HepG2 (cell line): Measurements from ENCODE around the gene LIN7A. TPM values are rescaled to one million over a fixed set of nuclear protein-coding genes. Genes with fewer than 3 reads are reported as not detected.
A peak's percentile ranks its signal among the peaks of the same experiment; 100 is the strongest.

Experiments
- ATAC-seq: fragments of 200-7000 bp; cut with Tn5 transposase; 3 replicates; pipeline ENCODE4 v1.9.1; 2020; ENCODE audit warnings: mild to moderate bottlenecking, moderate library complexity
- BruUV-seq: library from RNA; stranded (reverse); fragments of 400-500 nt; replicated peaks from 2 replicates; lab custom pipeline; 2021; lab: Mats Ljungman, UMichigan
- CTCF ChIA-PET: fragments of 300-600 bp; formaldehyde crosslinking; extraction: SDS; loops from one replicate; lab custom pipeline; 2021; ENCODE audit warnings: low total read pairs, inconsistent platforms, low intra/inter-chr PET ratio; lab: Yijun Ruan, JAX
- POLR2A ChIA-PET: fragments of 350-600 bp; sonication (Branson Sonifier 250); formaldehyde crosslinking; loops from one replicate; lab custom pipeline; 2020; ENCODE audit warnings: antibody characterized with exemption, inconsistent platforms; lab: Yijun Ruan, JAX
- DNase-seq: peaks from one replicate; pipeline ENCODE4 v3.0.0-alpha.2; 2015; ENCODE audit warnings: low spot score
- FAIRE-seq: peaks from 3 replicates; lab custom pipeline; 2011; peaks lifted over from hg19 to GRCh38; lab: Jason Lieb, UNC
- H2AFZ ChIP-seq: one replicate; pipeline ENCODE4 v1.6.1; 2011; ENCODE audit warnings: low read length, inconsistent platforms
- H3K27ac ChIP-seq: fragments of 300-600 bp; 3 replicates; pipeline ENCODE4 v1.8.0; 2011; ENCODE audit warnings: mixed run types, mild to moderate bottlenecking, mixed read lengths, low read length, inconsistent platforms; ENCODE audit not compliant: insufficient read depth; ENCODE audit errors: extremely low read length
- H3K27me3 ChIP-seq, 2 experiments: fragments of 200-600 bp in 1 of 2; 2 replicates in 1 of 2; 3 replicates in 1 of 2; pipeline versions ENCODE4 v1.6.0 to v1.8.0; 2011; ENCODE audit warnings: low read length in 2 of 2, mild to moderate bottlenecking in 2 of 2, moderate library complexity in 2 of 2, inconsistent platforms in 1 of 2; ENCODE audit not compliant: insufficient read depth in 2 of 2, control insufficient read depth in 1 of 2
- H3K36me3 ChIP-seq, 2 experiments: fragments of 200-600 bp in 1 of 2; replicated peaks in 1 of 2; 2 replicates in 1 of 2; 3 replicates in 1 of 2; pipeline versions ENCODE4 v1.5.1 to v1.8.0; 2011; ENCODE audit warnings: low read length in 2 of 2, inconsistent platforms in 1 of 2; ENCODE audit not compliant: insufficient read depth in 2 of 2, control insufficient read depth in 1 of 2
- H3K4me1 ChIP-seq: 2 replicates; pipeline ENCODE4 v1.5.1; 2012; ENCODE audit warnings: low read length, inconsistent platforms; ENCODE audit not compliant: insufficient read depth
- H3K4me2 ChIP-seq: 2 replicates; pipeline ENCODE4 v1.6.0; 2011; ENCODE audit warnings: low read depth, low read length, inconsistent platforms
- H3K4me3 ChIP-seq, 3 experiments: fragments of 200-600 bp in 1 of 3; sonication (generic), shearing (Covaris generic) in 1 of 3; replicated peaks in 1 of 3; 2 replicates each; pipeline ENCODE4 v1.5.1; 2011 to 2016; ENCODE audit warnings: low read length in 3 of 3, inconsistent platforms in 2 of 3, low read depth in 2 of 3, mild to moderate bottlenecking in 2 of 3, control low read depth in 1 of 3, mixed read lengths in 1 of 3; ENCODE audit not compliant: insufficient read depth in 1 of 3
- H3K79me2 ChIP-seq: one replicate; pipeline ENCODE4 v1.6.1; 2011; ENCODE audit warnings: low read length, inconsistent platforms; ENCODE audit not compliant: insufficient read depth
- H3K9ac ChIP-seq: 2 replicates; pipeline ENCODE4 v1.6.0; 2011; ENCODE audit warnings: mild to moderate bottlenecking, low read depth, low read length, inconsistent platforms; ENCODE audit not compliant: insufficient read depth
- H3K9me3 ChIP-seq: 2 replicates; pipeline ENCODE4 v1.5.1; 2012; ENCODE audit warnings: mild to moderate bottlenecking, low read length
- H4K20me1 ChIP-seq: 2 replicates; pipeline ENCODE4 v1.6.0; 2011; ENCODE audit warnings: inconsistent platforms, mild to moderate bottlenecking, low read length, moderate library complexity; ENCODE audit not compliant: insufficient read depth
- HMGA1 ChIP-seq: sonication (generic); formaldehyde crosslinking; conservative IDR thresholded peaks from 2 replicates; pipeline ENCODE4 v1.4.0; 2020; ENCODE audit warnings: missing genetic modification reagents
- NFRKB ChIP-seq: fragments of 450-650 bp; IDR thresholded peaks from 2 replicates; pipeline ENCODE4 v1.6.1; 2017
- RXRB ChIP-seq: IDR thresholded peaks from 2 replicates; pipeline ENCODE4 v1.6.1; 2016; ENCODE audit warnings: borderline replicate concordance, missing genetic modification reagents, missing compliant biosample characterization
- SMAD3 ChIP-seq: sonication (generic); formaldehyde crosslinking; IDR thresholded peaks from 2 replicates; pipeline ENCODE4 v1.4.0; 2020; ENCODE audit warnings: missing genetic modification reagents
- SMARCC2 ChIP-seq: fragments of 450-650 bp; IDR thresholded peaks from 2 replicates; pipeline ENCODE4 v1.6.1; 2017; ENCODE audit warnings: antibody characterized with exemption, mild to moderate bottlenecking
- TEAD2 ChIP-seq: sonication (generic); formaldehyde crosslinking; IDR thresholded peaks from 2 replicates; pipeline ENCODE4 v1.9.0; 2021; ENCODE audit warnings: missing genetic modification reagents
- ZEB1 ChIP-seq: IDR thresholded peaks from 2 replicates; pipeline ENCODE4 v1.6.1; 2012; ENCODE audit warnings: mild to moderate bottlenecking, low read depth, inconsistent platforms; ENCODE audit not compliant: insufficient replicate concordance
- ZNF335 ChIP-seq: sonication (generic); formaldehyde crosslinking; IDR thresholded peaks from 2 replicates; pipeline ENCODE4 v1.4.0; 2020; ENCODE audit warnings: missing genetic modification reagents
- ZNF644 ChIP-seq: IDR thresholded peaks from 2 replicates; pipeline ENCODE4 v1.6.1; 2016; ENCODE audit warnings: low read depth
- whole genome bisulfite sequencing: methylation state at CpG from one replicate; pipeline ENCODE4 v1.1.6; 2017; ENCODE audit warnings: low lambda C conversion rate; 5-methylcytosine and 5-hydroxymethylcytosine counted together
- in situ Hi-C: cut with HindIII; loops from 2 replicates; pipeline ENCODE4 v1.10.0; 2017; ENCODE audit warnings: low pct_unique_long_range_greater_than_20kb; ENCODE audit not compliant: extremely low pct_ligation_motif_present
- intact Hi-C: fragments of 100-400 bp; cut with micrococcal nuclease; formaldehyde crosslinking; loops from one replicate; pipeline ENCODE4 v1.10.0; 2022; ENCODE audit not compliant: unreplicated experiment
- polyA plus RNA-seq, 8 experiments: library from polyadenylated mRNA; depleted of rRNA in 3 of 8; stranded (reverse) in 7 of 8; unstranded in 1 of 8; fragments of >200 nt; fragmentation: Illumina TruSeq in 4 of 8; extraction: Trizol in 4 of 8; gene quantifications; 2 replicates each; pipeline versions ENCODE4 v1.2.1 to v1.2.3, GENCODE V29; 2011 to 2016; ENCODE audit warnings: low read depth in 4 of 8, missing spikeins in 1 of 8, mixed read lengths in 1 of 8; ENCODE audit not compliant: insufficient read depth in 1 of 8
- total RNA-seq, 5 experiments: library from RNA; depleted of rRNA; stranded (reverse); fragments of >200 nt; fragmentation: Illumina TruSeq; extraction: Trizol; gene quantifications; 2 replicates each; pipeline ENCODE4 v1.2.3, GENCODE V29; 2016; ENCODE audit warnings: low read depth in 1 of 5
- TF ChIP-seq, protein P1 (sequence below): IDR thresholded peaks from 2 replicates; pipeline ENCODE4 v1.4.0; 2020; ENCODE audit warnings: mild to moderate bottlenecking, missing genetic modification reagents
- TF ChIP-seq, protein P2 (sequence below): sonication (generic); formaldehyde crosslinking; IDR thresholded peaks from 2 replicates; pipeline ENCODE4 v1.5.1; 2020; ENCODE audit warnings: mild to moderate bottlenecking, missing genetic modification reagents, borderline replicate concordance
- TF ChIP-seq, protein P3 (sequence below): sonication (generic); formaldehyde crosslinking; IDR thresholded peaks from 2 replicates; pipeline ENCODE4 v1.5.0; 2020; ENCODE audit warnings: missing genetic modification reagents, mild to moderate bottlenecking, borderline replicate concordance
- TF ChIP-seq, protein P4 (sequence below): sonication (generic); formaldehyde crosslinking; conservative IDR thresholded peaks from 2 replicates; pipeline ENCODE4 v1.4.0; 2020; ENCODE audit warnings: mild to moderate bottlenecking, missing genetic modification reagents, moderate library complexity

Gene LIN7A
- total and polyA plus RNA-seq, 2 of the 13 experiments (the other 11 are each of a cell fraction or from before 2014, with no cell fraction given): 18.5 to 19.2 TPM

DNA sequence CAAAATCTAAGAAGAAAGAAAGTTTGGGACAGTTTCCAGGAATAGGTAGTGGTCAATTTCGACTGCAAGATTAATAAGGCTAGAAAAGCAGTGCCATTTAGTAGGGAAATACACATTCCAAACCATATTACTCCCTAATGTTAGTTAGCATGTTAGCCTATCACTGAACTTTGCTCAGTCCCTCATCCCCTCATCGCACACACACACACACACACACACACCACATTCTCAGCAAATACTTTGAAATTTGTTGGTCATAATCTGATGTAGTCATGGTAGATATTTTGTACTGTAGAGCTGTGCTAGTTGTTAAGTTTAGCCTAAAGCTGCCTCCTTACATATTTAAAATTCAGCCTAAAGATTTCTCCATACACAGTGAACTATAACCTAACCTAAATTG, 157.0 kb downstream of the LIN7A start (continued):
- TF ChIP-seq, protein P1, sequence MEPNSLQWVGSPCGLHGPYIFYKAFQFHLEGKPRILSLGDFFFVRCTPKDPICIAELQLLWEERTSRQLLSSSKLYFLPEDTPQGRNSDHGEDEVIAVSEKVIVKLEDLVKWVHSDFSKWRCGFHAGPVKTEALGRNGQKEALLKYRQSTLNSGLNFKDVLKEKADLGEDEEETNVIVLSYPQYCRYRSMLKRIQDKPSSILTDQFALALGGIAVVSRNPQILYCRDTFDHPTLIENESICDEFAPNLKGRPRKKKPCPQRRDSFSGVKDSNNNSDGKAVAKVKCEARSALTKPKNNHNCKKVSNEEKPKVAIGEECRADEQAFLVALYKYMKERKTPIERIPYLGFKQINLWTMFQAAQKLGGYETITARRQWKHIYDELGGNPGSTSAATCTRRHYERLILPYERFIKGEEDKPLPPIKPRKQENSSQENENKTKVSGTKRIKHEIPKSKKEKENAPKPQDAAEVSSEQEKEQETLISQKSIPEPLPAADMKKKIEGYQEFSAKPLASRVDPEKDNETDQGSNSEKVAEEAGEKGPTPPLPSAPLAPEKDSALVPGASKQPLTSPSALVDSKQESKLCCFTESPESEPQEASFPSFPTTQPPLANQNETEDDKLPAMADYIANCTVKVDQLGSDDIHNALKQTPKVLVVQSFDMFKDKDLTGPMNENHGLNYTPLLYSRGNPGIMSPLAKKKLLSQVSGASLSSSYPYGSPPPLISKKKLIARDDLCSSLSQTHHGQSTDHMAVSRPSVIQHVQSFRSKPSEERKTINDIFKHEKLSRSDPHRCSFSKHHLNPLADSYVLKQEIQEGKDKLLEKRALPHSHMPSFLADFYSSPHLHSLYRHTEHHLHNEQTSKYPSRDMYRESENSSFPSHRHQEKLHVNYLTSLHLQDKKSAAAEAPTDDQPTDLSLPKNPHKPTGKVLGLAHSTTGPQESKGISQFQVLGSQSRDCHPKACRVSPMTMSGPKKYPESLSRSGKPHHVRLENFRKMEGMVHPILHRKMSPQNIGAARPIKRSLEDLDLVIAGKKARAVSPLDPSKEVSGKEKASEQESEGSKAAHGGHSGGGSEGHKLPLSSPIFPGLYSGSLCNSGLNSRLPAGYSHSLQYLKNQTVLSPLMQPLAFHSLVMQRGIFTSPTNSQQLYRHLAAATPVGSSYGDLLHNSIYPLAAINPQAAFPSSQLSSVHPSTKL: 0 out of 2 replicates have a peak, but pooled peaks have one; percentile 22
- TF ChIP-seq, protein P2, sequence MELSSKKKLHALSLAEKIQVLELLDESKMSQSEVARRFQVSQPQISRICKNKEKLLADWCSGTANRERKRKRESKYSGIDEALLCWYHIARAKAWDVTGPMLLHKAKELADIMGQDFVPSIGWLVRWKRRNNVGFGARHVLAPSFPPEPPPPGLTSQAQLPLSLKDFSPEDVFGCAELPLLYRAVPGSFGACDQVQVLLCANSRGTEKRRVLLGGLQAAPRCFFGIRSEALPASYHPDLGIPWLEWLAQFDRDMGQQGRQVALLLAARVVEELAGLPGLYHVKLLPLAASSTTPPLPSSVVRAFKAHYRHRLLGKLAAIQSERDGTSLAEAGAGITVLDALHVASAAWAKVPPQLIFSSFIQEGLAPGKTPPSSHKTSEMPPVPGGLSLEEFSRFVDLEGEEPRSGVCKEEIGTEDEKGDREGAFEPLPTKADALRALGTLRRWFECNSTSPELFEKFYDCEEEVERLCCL (CRISPR knock-in tag): no peak
- TF ChIP-seq ZNF644: 0 out of 2 replicates have a peak, but pooled peaks have one; percentile 14

DNA sequence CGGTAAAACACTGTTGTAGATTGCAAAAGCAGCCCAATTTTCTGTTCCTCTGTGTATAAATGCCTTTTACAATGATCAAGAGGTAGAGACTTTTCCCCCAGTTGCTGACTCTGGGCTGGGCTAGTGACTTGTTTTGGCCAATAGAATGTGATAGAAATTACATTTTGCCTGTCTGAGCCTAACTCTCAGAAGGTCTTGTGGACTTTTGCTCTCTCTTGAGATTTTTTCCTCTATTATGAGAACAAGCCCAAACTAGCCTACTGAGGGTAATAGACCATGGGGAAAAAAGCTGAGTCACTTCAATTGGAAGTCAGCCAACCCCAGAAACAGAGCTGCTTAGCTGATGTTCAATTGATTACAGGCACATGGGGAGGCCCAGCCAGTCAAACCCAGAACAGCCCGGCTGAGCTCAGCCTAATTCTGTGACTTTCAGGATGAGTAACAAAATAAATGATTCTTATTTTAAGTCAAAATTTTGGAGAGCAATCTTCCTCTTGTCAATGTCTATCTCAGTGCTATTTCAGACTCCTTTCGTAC, 159.7 kb downstream of the LIN7A start:
- peak; percentile 96 for DNase-seq
- ChIA-PET CTCF (no interaction called here), POLR2A (interaction anchor here (0.9 to 1.9 kb wide), 3 partner anchors 159 to 1580 kb away, joined by 3 to 13 read pairs (median 3); partner anchors contain the start of genes CCDC59, LIN7A and METTL25)
- peak; percentile 67 for FAIRE-seq
- no peaks in the 10 kb centered on the region for H4K20me1 ChIP-seq
- WGBS: 55% methylated on average over 3 of the region's 3 CpGs
- BruUV-seq: no TSS peak
- H2AFZ ChIP-seq: no peak overlapping the region
- in situ Hi-C loops: no loop called here
- H3K36me3 ChIP-seq: no peaks in the 10 kb centered on the region
- peaks cover 48% of the 10 kb centered on the region for H3K4me1 ChIP-seq
- H3K27me3 ChIP-seq: no peaks in the 10 kb centered on the region
- peak overlapping the region; percentile 9; the same call in 1 of the 2 replicates for H3K4me2 ChIP-seq
- peak overlapping the region; percentile 90 for H3K27ac ChIP-seq
- H3K9me3 ChIP-seq: no peaks in the 10 kb centered on the region; the same call in 1 of the 2 replicates
- peak overlapping the region; percentile 33 for H3K9ac ChIP-seq
- intact Hi-C loops: loop anchor here (2.0 to 5.0 kb wide), 2 partner anchors 159 to 369 kb away; partner anchors contain the start of gene LIN7A
- H3K79me2 ChIP-seq: no peaks in the 10 kb centered on the region
- H3K4me3 ChIP-seq: no peak overlapping the region
- ATAC-seq: peak; percentile 98
- no peak for TF ChIP-seq ZEB1
- 0 out of 2 replicates have a peak, but pooled peaks have one; percentile 35 for TF ChIP-seq ZNF335 (CRISPR knock-in tag)
- TF ChIP-seq, protein P3, sequence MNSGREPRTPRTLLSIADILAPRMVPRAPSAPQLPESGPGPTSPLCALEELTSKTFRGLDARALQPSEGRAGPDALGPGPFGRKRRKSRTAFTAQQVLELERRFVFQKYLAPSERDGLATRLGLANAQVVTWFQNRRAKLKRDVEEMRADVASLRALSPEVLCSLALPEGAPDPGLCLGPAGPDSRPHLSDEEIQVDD (CRISPR knock-in tag): no peak
- TF ChIP-seq RXRB (CRISPR knock-in tag): peak; percentile 74; the same call in 1 of the 2 replicates
- no peak for TF ChIP-seq NFRKB
- no peak for TF ChIP-seq TEAD2 (CRISPR knock-in tag)
- TF ChIP-seq SMARCC2: no peak
- no peak for TF ChIP-seq HMGA1 (CRISPR knock-in tag)
- TF ChIP-seq, protein P4, sequence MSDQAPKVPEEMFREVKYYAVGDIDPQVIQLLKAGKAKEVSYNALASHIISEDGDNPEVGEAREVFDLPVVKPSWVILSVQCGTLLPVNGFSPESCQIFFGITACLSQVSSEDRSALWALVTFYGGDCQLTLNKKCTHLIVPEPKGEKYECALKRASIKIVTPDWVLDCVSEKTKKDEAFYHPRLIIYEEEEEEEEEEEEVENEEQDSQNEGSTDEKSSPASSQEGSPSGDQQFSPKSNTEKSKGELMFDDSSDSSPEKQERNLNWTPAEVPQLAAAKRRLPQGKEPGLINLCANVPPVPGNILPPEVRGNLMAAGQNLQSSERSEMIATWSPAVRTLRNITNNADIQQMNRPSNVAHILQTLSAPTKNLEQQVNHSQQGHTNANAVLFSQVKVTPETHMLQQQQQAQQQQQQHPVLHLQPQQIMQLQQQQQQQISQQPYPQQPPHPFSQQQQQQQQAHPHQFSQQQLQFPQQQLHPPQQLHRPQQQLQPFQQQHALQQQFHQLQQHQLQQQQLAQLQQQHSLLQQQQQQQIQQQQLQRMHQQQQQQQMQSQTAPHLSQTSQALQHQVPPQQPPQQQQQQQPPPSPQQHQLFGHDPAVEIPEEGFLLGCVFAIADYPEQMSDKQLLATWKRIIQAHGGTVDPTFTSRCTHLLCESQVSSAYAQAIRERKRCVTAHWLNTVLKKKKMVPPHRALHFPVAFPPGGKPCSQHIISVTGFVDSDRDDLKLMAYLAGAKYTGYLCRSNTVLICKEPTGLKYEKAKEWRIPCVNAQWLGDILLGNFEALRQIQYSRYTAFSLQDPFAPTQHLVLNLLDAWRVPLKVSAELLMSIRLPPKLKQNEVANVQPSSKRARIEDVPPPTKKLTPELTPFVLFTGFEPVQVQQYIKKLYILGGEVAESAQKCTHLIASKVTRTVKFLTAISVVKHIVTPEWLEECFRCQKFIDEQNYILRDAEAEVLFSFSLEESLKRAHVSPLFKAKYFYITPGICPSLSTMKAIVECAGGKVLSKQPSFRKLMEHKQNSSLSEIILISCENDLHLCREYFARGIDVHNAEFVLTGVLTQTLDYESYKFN (CRISPR knock-in tag): peak; percentile 73
- TF ChIP-seq SMAD3: peak; percentile 81; the same call in 1 of the 2 replicates
